GM21528 (cell line): ENCODE results near the gene OGT.
"Not testable (repeated sequence)": the region's sequence is repeated elsewhere in the genome, so short reads cannot be mapped to it uniquely, and the experiment has no call there.

Experiments
- ATAC-seq: cut with Tn5 transposase; IDR thresholded peaks from one replicate; pipeline ENCODE4 v1.9.1; 2021; ENCODE audit warnings: mild to moderate bottlenecking, moderate library complexity; ENCODE audit not compliant: unreplicated experiment, low FRiP score

OGT gene

GRCh38 chrX:71537743-71538142 is 4.8 kb downstream of the OGT start:
- no peak for ATAC-seq

- ATAC-seq, result no peak
Measured at GRCh38 chrX:71540801-71541200, 7.9 kb downstream of the OGT start.

GRCh38 chrX:71541210-71542022 is 8.5 kb downstream of the OGT start:
- no peak for ATAC-seq

- no peak for ATAC-seq
Measured at GRCh38 chrX:71542411-71542810, 9.5 kb downstream of the OGT start.

- ATAC-seq, result no peak
Measured at GRCh38 chrX:71542825-71543224, 9.9 kb downstream of the OGT start.

- ATAC-seq, result no peak
Measured at GRCh38 chrX:71543316-71543715, 10.4 kb downstream of the OGT start.

- ATAC-seq, result no peak
Measured at GRCh38 chrX:71545364-71545763, 12.5 kb downstream of the OGT start.

GRCh38 chrX:71546879-71547278 is 14.0 kb downstream of the OGT start:
- no peak for ATAC-seq

- ATAC-seq, result no peak
Measured at GRCh38 chrX:71547339-71547738, 14.4 kb downstream of the OGT start.

- ATAC-seq, result no peak
Measured at GRCh38 chrX:71549986-71550385, 17.1 kb downstream of the OGT start.

GRCh38 chrX:71550578-71550977 is 17.7 kb downstream of the OGT start:
- no peak for ATAC-seq

- no peak for ATAC-seq
Measured at GRCh38 chrX:71556036-71556435, 23.1 kb downstream of the OGT start.

- no peak for ATAC-seq
Measured at GRCh38 chrX:71558920-71559319, 26.0 kb downstream of the OGT start.

- not testable (repeated sequence) for ATAC-seq
Measured at GRCh38 chrX:71559773-71560172, 26.9 kb downstream of the OGT start.

GRCh38 chrX:71563921-71564320 is 31.0 kb downstream of the OGT start:
- no peak for ATAC-seq

GRCh38 chrX:71565474-71566041 is 32.7 kb downstream of the OGT start:
- ATAC-seq, result no peak

- ATAC-seq, result not testable (repeated sequence)
Measured at GRCh38 chrX:71571390-71571789, 38.5 kb downstream of the OGT start.

- no peak for ATAC-seq
Measured at GRCh38 chrX:71573590-71573989, 40.7 kb downstream of the OGT start.

GRCh38 chrX:71577682-71578081 is 44.8 kb downstream of the OGT start:
- ATAC-seq, result no peak

GRCh38 chrX:71578253-71579135 is 45.6 kb downstream of the OGT start, which contains the start of gene GCNA:
TSS of gene GCNA (plus strand) at chrX:71578437. CDS start at chrX:71580822, 2,385 bp downstream.
- ATAC-seq, result no peak
